B cell (primary cell): ENCODE results near the gene ABHD1. TPM values are rescaled to one million over a fixed set of nuclear protein-coding genes. Genes with fewer than 3 reads are reported as not detected.

Experiments used
- ATAC-seq: fragments of 200-7000 bp; cut with Tn5 transposase; one replicate; pipeline ENCODE4 v1.10.0; 2021; ENCODE audit warnings: low read depth, mild to moderate bottlenecking, moderate number of reproducible peaks, moderate library complexity
- CTCF ChIA-PET: fragments of 350-600 bp; sonication (Branson Sonifier 250); formaldehyde crosslinking; loops from one replicate; lab custom pipeline; 2021; ENCODE audit warnings: antibody characterized with exemption, inconsistent platforms; lab: Charles Lee
- POLR2A ChIA-PET: fragments of 350-600 bp; sonication (Branson Sonifier 250); formaldehyde crosslinking; loops from one replicate; lab custom pipeline; 2021; ENCODE audit warnings: antibody characterized with exemption; lab: Charles Lee
- DNase-seq: peaks from one replicate; pipeline ENCODE4 v3.0.0; 2013
- H2AFZ ChIP-seq: 2 replicates; pipeline ENCODE4 v1.6.1; 2012; ENCODE audit warnings: mild to moderate bottlenecking, low read depth, low read length; ENCODE audit not compliant: insufficient read depth, poor library complexity, severe bottlenecking
- H3K27ac ChIP-seq, 2 donors: 1 replicate in 1 of 2; 2 replicates in 1 of 2; pipeline ENCODE4 v1.5.1; 2012 to 2013; ENCODE audit warnings: low read length in 2 of 2, mild to moderate bottlenecking in 2 of 2, moderate library complexity in 1 of 2
- H3K27me3 ChIP-seq, 4 experiments: fragments of 200-600 bp in 1 of 4; sonication (generic) in 1 of 4; replicated peaks in 1 of 4; 1 replicate in 2 of 4; 2 replicates in 2 of 4; pipeline versions ENCODE4 v1.6.1 to v1.7.0; 2013 to 2016; ENCODE audit warnings: low read length in 3 of 4, mild to moderate bottlenecking in 2 of 4, mixed read lengths in 1 of 4, moderate library complexity in 1 of 4; ENCODE audit not compliant: insufficient read depth in 4 of 4, control insufficient read depth in 3 of 4; ENCODE audit errors: control extremely low read depth in 1 of 4
- H3K36me3 ChIP-seq, 2 experiments: replicated peaks in 1 of 2; 1 replicate in 1 of 2; 2 replicates in 1 of 2; pipeline versions ENCODE4 v1.6.1 to v1.7.1; 2013; ENCODE audit warnings: low read length in 1 of 2; ENCODE audit not compliant: insufficient read depth in 2 of 2, control insufficient read depth in 1 of 2; ENCODE audit errors: control extremely low read depth in 1 of 2, extremely low read depth in 1 of 2
- H3K4me1 ChIP-seq, 2 donors: fragments of 200-600 bp in 1 of 2; sonication (generic) in 1 of 2; 1 replicate in 1 of 2; 2 replicates in 1 of 2; pipeline versions ENCODE4 v1.5.1 to v1.6.1; 2013 to 2017; ENCODE audit warnings: low read length in 2 of 2; ENCODE audit not compliant: control insufficient read depth in 2 of 2, insufficient read depth in 2 of 2
- H3K4me2 ChIP-seq: replicated peaks from 2 replicates; pipeline ENCODE3; 2012; ENCODE audit warnings: mild to moderate bottlenecking, low read depth, low read length; ENCODE audit not compliant: poor library complexity, severe bottlenecking
- H3K4me3 ChIP-seq, 5 experiments: fragments of 200-600 bp in 1 of 5; sonication (generic) in 1 of 5; 1 replicate in 3 of 5; 2 replicates in 2 of 5; pipeline versions ENCODE4 v1.5.1 to v1.7.0; 2011 to 2016; ENCODE audit warnings: low read length in 4 of 5, mild to moderate bottlenecking in 4 of 5, low read depth in 2 of 5, control low read depth in 1 of 5, moderate library complexity in 1 of 5; ENCODE audit not compliant: insufficient read depth in 1 of 5; ENCODE audit errors: control extremely low read depth in 1 of 5, extremely low read depth in 1 of 5
- H3K79me2 ChIP-seq: fragments of 200-600 bp; sonication (generic); one replicate; pipeline ENCODE4 v1.6.0; 2016; ENCODE audit warnings: low read length; ENCODE audit not compliant: control insufficient read depth, insufficient read depth
- H3K9ac ChIP-seq: fragments of 200-600 bp; sonication (generic); 2 replicates; pipeline ENCODE4 v1.6.1; 2017; ENCODE audit warnings: mild to moderate bottlenecking, low read length, moderate library complexity
- H3K9me3 ChIP-seq, 3 donors: one replicate each; pipeline versions ENCODE4 v1.6.1 to v1.7.1; 2013; ENCODE audit warnings: low read length in 2 of 3; ENCODE audit not compliant: control insufficient read depth in 2 of 3, insufficient read depth in 1 of 3; ENCODE audit errors: control extremely low read depth in 1 of 3
- H4K20me1 ChIP-seq: 2 replicates; pipeline ENCODE4 v1.6.0; 2012; ENCODE audit warnings: mild to moderate bottlenecking, low read length; ENCODE audit not compliant: insufficient read depth, control insufficient read depth, poor library complexity, severe bottlenecking
- H3K27ac Mint-ChIP-seq: one replicate; pipeline ENCODE4 v1.8.0; 2021; ENCODE audit warnings: mixed read lengths
- H3K27me3 Mint-ChIP-seq: one replicate; pipeline ENCODE4 v1.8.0; 2021; ENCODE audit warnings: mixed read lengths
- H3K4me1 Mint-ChIP-seq: one replicate; pipeline ENCODE4 v1.8.0; 2021; ENCODE audit warnings: mixed read lengths
- H3K4me3 Mint-ChIP-seq: one replicate; pipeline ENCODE4 v1.8.0; 2021; ENCODE audit warnings: mixed read lengths
- H3K9me3 Mint-ChIP-seq: one replicate; pipeline ENCODE4 v1.8.0; 2022; ENCODE audit warnings: mixed read lengths; ENCODE audit not compliant: insufficient read depth
- EZH2 ChIP-seq: IDR thresholded peaks from 2 replicates; pipeline ENCODE4 v1.6.1; 2012; ENCODE audit warnings: borderline replicate concordance, low read depth, mild to moderate bottlenecking, moderate library complexity, low read length; ENCODE audit not compliant: insufficient read depth, poor library complexity, severe bottlenecking
- WGBS: methylation state at CpG from one replicate; pipeline ENCODE4 v1.1.5; 2013; ENCODE audit warnings: missing lambda C conversion rate; ENCODE audit not compliant: insufficient coverage; 5-methylcytosine and 5-hydroxymethylcytosine counted together
- intact Hi-C: fragments of 100-400 bp; cut with micrococcal nuclease; formaldehyde crosslinking; loops from one replicate; pipeline ENCODE4 v1.10.0; 2022
- polyA plus RNA-seq: library from polyadenylated mRNA; depleted of rRNA; stranded (reverse); fragments of >200 nt; gene quantifications from 2 replicates; pipeline ENCODE4 v1.2.3, GENCODE V29; 2012
- total RNA-seq, 2 donors: library from RNA; stranded (reverse); fragments of 120-200 nt in 1 of 2; gene quantifications; 1 replicate in 1 of 2; 2 replicates in 1 of 2; pipeline versions ENCODE4 v1.2.3 to v1.2.4, GENCODE V29; 2013 to 2022
- TF ChIP-seq, protein P1 (sequence below): fragments of 200-600 bp; IDR thresholded peaks from one replicate; pipeline ENCODE4 v1.8.0; 2022; ENCODE audit warnings: antibody characterized with exemption, mild to moderate bottlenecking

The ABHD1 gene
- total and polyA plus RNA-seq, 2 donors (not counting 1 experiment from before 2014, with no cell fraction given) = 1.5 to 2.7 TPM

DNA sequence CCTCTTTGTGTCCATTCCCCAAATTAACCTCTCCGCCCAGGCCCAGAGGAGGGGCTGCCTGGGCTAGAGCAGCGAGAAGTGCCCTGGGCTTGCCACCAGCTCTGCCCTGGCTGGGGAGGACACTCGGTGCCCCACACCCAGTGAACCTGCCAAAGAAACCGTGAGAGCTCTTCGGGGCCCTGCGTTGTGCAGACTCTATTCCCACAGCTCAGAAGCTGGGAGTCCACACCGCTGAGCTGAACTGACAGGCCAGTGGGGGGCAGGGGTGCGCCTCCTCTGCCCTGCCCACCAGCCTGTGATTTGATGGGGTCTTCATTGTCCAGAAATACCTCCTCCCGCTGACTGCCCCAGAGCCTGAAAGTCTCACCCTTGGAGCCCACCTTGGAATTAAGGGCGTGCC lies 23.6 kb upstream of the ABHD1 start:
- ChIA-PET POLR2A (no interaction called here), CTCF (interaction anchor here (1.0 to 8.8 kb wide), 6 partner anchors 12 to 204 kb away, joined by 3 to 143 read pairs (median 26); partner anchors contain the start of genes CAD and TRIM54)
- Histone ChIP-seq H3K4me2 (no peak overlapping the region), H2AFZ (no peak overlapping the region), H3K9me3 (no peaks in the 10 kb centered on the region), H3K27ac (no peak overlapping the region), H3K36me3 (no peaks in the 10 kb centered on the region), H3K4me1 (peaks cover 6 to 9% of the 10 kb centered on the region in 2 donors), H3K4me3 (no peak overlapping the region), H3K27me3 (no peaks in the 10 kb centered on the region), H3K9ac (no peak overlapping the region), H3K79me2 (no peaks in the 10 kb centered on the region), H4K20me1 (no peaks in the 10 kb centered on the region)
- peaks cover 11% of the 10 kb centered on the region for H3K4me1 Mint-ChIP-seq
- DNase-seq (no peak), ATAC-seq (no peak)
- no peak overlapping the region for H3K27ac Mint-ChIP-seq
- H3K9me3 Mint-ChIP-seq = no peaks in the 10 kb centered on the region
- WGBS = 94% methylated on average over 10 of the region's 10 CpGs
- TF ChIP-seq, protein P1, sequence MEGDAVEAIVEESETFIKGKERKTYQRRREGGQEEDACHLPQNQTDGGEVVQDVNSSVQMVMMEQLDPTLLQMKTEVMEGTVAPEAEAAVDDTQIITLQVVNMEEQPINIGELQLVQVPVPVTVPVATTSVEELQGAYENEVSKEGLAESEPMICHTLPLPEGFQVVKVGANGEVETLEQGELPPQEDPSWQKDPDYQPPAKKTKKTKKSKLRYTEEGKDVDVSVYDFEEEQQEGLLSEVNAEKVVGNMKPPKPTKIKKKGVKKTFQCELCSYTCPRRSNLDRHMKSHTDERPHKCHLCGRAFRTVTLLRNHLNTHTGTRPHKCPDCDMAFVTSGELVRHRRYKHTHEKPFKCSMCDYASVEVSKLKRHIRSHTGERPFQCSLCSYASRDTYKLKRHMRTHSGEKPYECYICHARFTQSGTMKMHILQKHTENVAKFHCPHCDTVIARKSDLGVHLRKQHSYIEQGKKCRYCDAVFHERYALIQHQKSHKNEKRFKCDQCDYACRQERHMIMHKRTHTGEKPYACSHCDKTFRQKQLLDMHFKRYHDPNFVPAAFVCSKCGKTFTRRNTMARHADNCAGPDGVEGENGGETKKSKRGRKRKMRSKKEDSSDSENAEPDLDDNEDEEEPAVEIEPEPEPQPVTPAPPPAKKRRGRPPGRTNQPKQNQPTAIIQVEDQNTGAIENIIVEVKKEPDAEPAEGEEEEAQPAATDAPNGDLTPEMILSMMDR = no peak
- TF ChIP-seq EZH2 = no peak
- no peak overlapping the region for H3K4me3 Mint-ChIP-seq
- peaks cover 4% of the 10 kb centered on the region for H3K27me3 Mint-ChIP-seq
- intact Hi-C loops = no loop called here

DNA sequence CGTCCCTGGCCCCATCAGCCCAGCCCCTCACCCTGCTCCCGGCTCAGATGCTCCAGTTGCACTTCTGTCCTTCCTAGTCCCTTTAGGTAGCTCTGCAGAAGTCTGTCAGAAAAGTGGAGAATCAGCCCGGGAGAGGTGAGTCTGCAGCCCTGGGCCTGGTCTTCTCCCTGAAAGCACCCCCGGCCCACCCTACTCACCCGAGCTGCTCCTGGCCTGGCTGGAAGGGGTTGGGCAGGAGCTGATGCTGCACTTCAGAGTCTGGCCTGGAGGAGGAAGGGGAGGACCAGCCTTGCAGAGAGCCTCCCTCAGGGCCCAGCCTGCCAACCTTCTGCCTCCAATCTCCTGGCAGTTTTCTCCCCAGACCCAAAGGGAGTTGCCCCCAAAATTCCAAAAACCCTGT lies 21.3 kb upstream of the ABHD1 start:
- Histone ChIP-seq H3K27me3 (no peaks in the 10 kb centered on the region), H3K4me2 (no peak overlapping the region), H3K79me2 (no peaks in the 10 kb centered on the region), H3K4me3 (no peak overlapping the region), H3K4me1 (no peaks in the 10 kb centered on the region), H2AFZ (no peak overlapping the region), H3K9me3 (no peaks in the 10 kb centered on the region), H3K27ac (no peak overlapping the region), H4K20me1 (no peaks in the 10 kb centered on the region), H3K9ac (no peak overlapping the region), H3K36me3 (no peaks in the 10 kb centered on the region)
- no peak overlapping the region for H3K4me3 Mint-ChIP-seq
- ChIA-PET POLR2A (interaction anchor here (0.6 kb wide), 1 partner anchor 24 kb away, joined by 6 read pairs; no protein-coding TSS in a partner anchor), CTCF (interaction anchor here (1.0 to 8.8 kb wide), 2 partner anchors 11 to 178 kb away, joined by 4 to 143 read pairs; partner anchors contain the start of gene TRIM54)
- intact Hi-C loops = no loop called here
- no peak overlapping the region for H3K27ac Mint-ChIP-seq
- TF ChIP-seq, protein P1 = no peak
- no peak for TF ChIP-seq EZH2
- H3K4me1 Mint-ChIP-seq = no peaks in the 10 kb centered on the region
- ATAC-seq (no peak), DNase-seq (no peak)
- peaks cover 7% of the 10 kb centered on the region for H3K27me3 Mint-ChIP-seq
- 100% methylated on average over 2 of the region's 5 CpGs for WGBS
- H3K9me3 Mint-ChIP-seq = no peaks in the 10 kb centered on the region
